GM12878 (cell line): ENCODE data around the gene RPL31.

ENCODE experiments used
- CHD4 ChIP-seq: fragments of 200-600 bp; sonication (generic); IDR thresholded peaks from 2 replicates; pipeline ENCODE4 v1.6.1; 2016; ENCODE audit warnings: mild to moderate bottlenecking
- CTCF ChIP-seq, 3 experiments: IDR thresholded peaks in 2 of 3; conservative IDR thresholded peaks in 1 of 3; 2 replicates each; pipeline ENCODE4 v1.5.1; 2011; ENCODE audit warnings: low read depth in 3 of 3, low read length in 3 of 3, mild to moderate bottlenecking in 3 of 3, control low read depth in 2 of 3, moderate library complexity in 2 of 3, inconsistent platforms in 1 of 3, mixed read lengths in 1 of 3; ENCODE audit not compliant: control insufficient read depth in 2 of 3, insufficient read depth in 1 of 3; ENCODE audit errors: extremely low read depth in 1 of 3
- EGR1 ChIP-seq, 2 experiments: IDR thresholded peaks; 1 replicate in 1 of 2; 2 replicates in 1 of 2; pipeline ENCODE4 v1.6.1; 2011 to 2012; ENCODE audit warnings: low read depth in 2 of 2, low read length in 2 of 2, borderline replicate concordance in 1 of 2, mild to moderate bottlenecking in 1 of 2, moderate library complexity in 1 of 2
- ESRRA ChIP-seq: IDR thresholded peaks from 2 replicates; pipeline ENCODE4 v1.6.1; 2012; ENCODE audit warnings: mild to moderate bottlenecking, low read length, improper control_type of control experiment
- EZH2 ChIP-seq: IDR thresholded peaks from 2 replicates; pipeline ENCODE4 v1.6.1; 2012; ENCODE audit warnings: low read depth, mild to moderate bottlenecking, control low read depth, inconsistent platforms, low read length, borderline replicate concordance; ENCODE audit not compliant: control insufficient read depth
- MLLT1 ChIP-seq: fragments of 450-650 bp; IDR thresholded peaks from 2 replicates; pipeline ENCODE4 v1.6.1; 2016; ENCODE audit warnings: mild to moderate bottlenecking
- PKNOX1 ChIP-seq: fragments of 450-650 bp; IDR thresholded peaks from 2 replicates; pipeline ENCODE4 v1.6.1; 2016; ENCODE audit warnings: mild to moderate bottlenecking
- REST ChIP-seq: IDR thresholded peaks from 2 replicates; pipeline ENCODE4 v1.6.1; 2012; ENCODE audit warnings: mild to moderate bottlenecking, low read depth, low read length
- SMC3 ChIP-seq: IDR thresholded peaks from 2 replicates; pipeline ENCODE4 v1.6.1; 2011; ENCODE audit warnings: low read length, improper control_type of control experiment, borderline replicate concordance
- SP1 ChIP-seq: IDR thresholded peaks from one replicate; pipeline ENCODE4 v1.6.1; 2011; ENCODE audit warnings: low read depth, low read length
- SREBF2 ChIP-seq: IDR thresholded peaks from 2 replicates; pipeline ENCODE4 v1.6.1; 2012; ENCODE audit warnings: mild to moderate bottlenecking, low read length
- SRF ChIP-seq, 2 experiments: IDR thresholded peaks; 2 replicates each; pipeline ENCODE4 v1.6.1; 2011; ENCODE audit warnings: low read depth in 2 of 2, low read length in 2 of 2, mild to moderate bottlenecking in 1 of 2, moderate library complexity in 1 of 2
- ZNF274 ChIP-seq: IDR thresholded peaks from one replicate; pipeline ENCODE4 v1.8.0; 2011; ENCODE audit not compliant: insufficient read length, insufficient read depth

- TF ChIP-seq CHD4 (no peak), SRF (IDR thresholded peaks at IDR 0.05; ENCODE audit: low read depth in 2 of 2, low read length in 2 of 2) (no peak), CTCF (IDR thresholded peaks at IDR 0.05 in 2 of 3, conservative IDR thresholded peaks at IDR 0.05 in 1 of 3; ENCODE audit: control insufficient read depth in 2 of 3, extremely low read depth in 1 of 3, insufficient read depth in 1 of 3, low read depth in 3 of 3, low read length in 3 of 3) (no peak), MLLT1 (no peak), REST (no peak), SP1 (no peak), ZNF274 (no peak), EZH2 (no peak), ESRRA (no peak), EGR1 (IDR thresholded peaks at IDR 0.05; ENCODE audit: borderline replicate concordance in 1 of 2, low read depth in 2 of 2, low read length in 2 of 2) (no peak), SMC3 (no peak), PKNOX1 (no peak), SREBF2 (no peak)
Observed at GRCh38 chr2:101018934-101019333, 16.8 kb downstream of the RPL31 start.
